Measurements from ENCODE around the gene CSTF3.
"Not testable (repeated sequence)": the region's sequence is repeated elsewhere in the genome, so short reads cannot be mapped to it uniquely, and the experiment has no call there.

Gene CSTF3

GRCh38 chr11:33052231-33052630, 109.0 kb downstream of the CSTF3 start:
- no peak for DNase-seq (ENCODE audit: low spot score)
- TF ChIP-seq CTCF (IDR thresholded peaks at IDR 0.05; ENCODE audit: extremely low read depth, missing control alignments) = no peak

GRCh38 chr11:33049565-33050408, 111.5 kb downstream of the CSTF3 start:
- DNase-seq (ENCODE audit: low spot score) = not testable (repeated sequence)

- not testable (repeated sequence) for DNase-seq (ENCODE audit: low spot score)
These were observed 112.6 kb downstream of the CSTF3 start for GRCh38 chr11:33048701-33049100.

GRCh38 chr11:33045551-33046255, 115.6 kb downstream of the CSTF3 start:
- TF ChIP-seq CTCF (IDR thresholded peaks at IDR 0.05; ENCODE audit: extremely low read depth, missing control alignments) = no peak
- DNase-seq (ENCODE audit: low spot score) = no peak

- no peak for TF ChIP-seq CTCF (IDR thresholded peaks at IDR 0.05; ENCODE audit: extremely low read depth, missing control alignments)
- no peak for DNase-seq (ENCODE audit: low spot score)
These were observed 117.0 kb downstream of the CSTF3 start for GRCh38 chr11:33044285-33044756.

- no peak for DNase-seq (ENCODE audit: low spot score)
- TF ChIP-seq CTCF (IDR thresholded peaks at IDR 0.05; ENCODE audit: extremely low read depth, missing control alignments) = no peak
These were observed 118.0 kb downstream of the CSTF3 start for GRCh38 chr11:33043221-33043830.

- DNase-seq (ENCODE audit: low spot score) = peak; percentile 34
- no peak for TF ChIP-seq CTCF (IDR thresholded peaks at IDR 0.05; ENCODE audit: extremely low read depth, missing control alignments)
These were observed 120.3 kb downstream of the CSTF3 start for GRCh38 chr11:33040862-33041453.

Measured in GM20000 (cell line).